Sigmoid colon (tissue), 4 donors: ENCODE measurements around the gene LIMK1.

Experiments
- CTCF ChIP-seq, 4 experiments: fragments of 450-650 bp in 3 of 4; fragments of 200-600 bp in 1 of 4; IDR thresholded peaks; one replicate each; pipeline ENCODE4 v1.5.1; 2016 to 2019; ENCODE audit warnings: antibody characterized with exemption in 4 of 4, mild to moderate bottlenecking in 3 of 4, moderate library complexity in 2 of 4
- EP300 ChIP-seq, 4 donors: sonication (generic); formaldehyde crosslinking; IDR thresholded peaks; one replicate each; pipeline ENCODE4 v1.6.1; 2017; ENCODE audit warnings: antibody characterized with exemption in 4 of 4
- POLR2A ChIP-seq, 2 donors: fragments of 450-650 bp; IDR thresholded peaks; one replicate each; pipeline ENCODE4 v1.6.1; 2016; ENCODE audit warnings: antibody characterized with exemption in 2 of 2, mild to moderate bottlenecking in 2 of 2, moderate library complexity in 2 of 2
- POLR2AphosphoS5 ChIP-seq, 4 donors: sonication (generic); formaldehyde crosslinking; IDR thresholded peaks; one replicate each; pipeline ENCODE4 v1.6.1; 2017; ENCODE audit warnings: antibody characterized with exemption in 4 of 4

GRCh38 chr7:74126220-74126880 lies 42.7 kb downstream of the LIMK1 start:
- no peak for TF ChIP-seq POLR2A (IDR thresholded peaks at IDR 0.05)
- TF ChIP-seq CTCF (IDR thresholded peaks at IDR 0.05), result no peak
- no peak for TF ChIP-seq EP300 (IDR thresholded peaks at IDR 0.05)
- no peak for TF ChIP-seq POLR2AphosphoS5 (IDR thresholded peaks at IDR 0.05)
